H1 (cell line): Measurements from ENCODE around the gene ATG16L2. TPM values are rescaled to one million over a fixed set of nuclear protein-coding genes. Genes with fewer than 3 reads are reported as not detected.

Experiments used
- CTCF ChIA-PET: fragments of 300-600 bp; sonication (Branson Sonifier 250); formaldehyde crosslinking; loops from one replicate; lab custom pipeline; 2021; ENCODE audit not compliant: partially characterized antibody; lab: Charles Lee
- POLR2A ChIA-PET: fragments of 300-600 bp; sonication (Branson Sonifier 250); formaldehyde crosslinking; loops from one replicate; lab custom pipeline; 2021; ENCODE audit warnings: inconsistent platforms; ENCODE audit not compliant: partially characterized antibody; lab: Charles Lee
- DNase-seq, 2 experiments: peaks; one replicate each; pipeline versions ENCODE4 v3.0.0 to v3.0.0-alpha.2; 2010 to 2022; ENCODE audit warnings: low spot score in 2 of 2, low read depth in 1 of 2, mixed read lengths in 1 of 2
- FAIRE-seq: peaks from 2 replicates; lab custom pipeline; 2011; peaks lifted over from hg19 to GRCh38; lab: Jason Lieb, UNC
- H2AFZ ChIP-seq: 2 replicates; pipeline ENCODE4 v1.8.1; 2012; ENCODE audit warnings: low read length, inconsistent platforms
- H2AK5ac ChIP-seq: 2 replicates; pipeline ENCODE4 v1.6.1; 2013; ENCODE audit warnings: low read depth, low read length
- H2BK120ac ChIP-seq: replicated peaks from 2 replicates; pipeline ENCODE3; 2013; ENCODE audit warnings: low read depth, low read length, inconsistent platforms
- H2BK12ac ChIP-seq: 2 replicates; pipeline ENCODE4 v1.6.1; 2013; ENCODE audit warnings: low read depth, low read length
- H2BK15ac ChIP-seq: 2 replicates; pipeline ENCODE4 v1.6.1; 2013; ENCODE audit warnings: low read length
- H2BK20ac ChIP-seq: 2 replicates; pipeline ENCODE4 v1.6.1; 2013; ENCODE audit warnings: low read length
- H2BK5ac ChIP-seq: 2 replicates; pipeline ENCODE4 v1.6.1; 2013; ENCODE audit warnings: low read depth, low read length
- H3K14ac ChIP-seq: 2 replicates; pipeline ENCODE4 v1.6.1; 2013; ENCODE audit warnings: inconsistent platforms; ENCODE audit not compliant: insufficient read length
- H3K18ac ChIP-seq: 2 replicates; pipeline ENCODE4 v1.6.1; 2013; ENCODE audit warnings: low read length; ENCODE audit errors: extremely low read depth
- H3K23ac ChIP-seq: 2 replicates; pipeline ENCODE4 v1.6.1; 2013; ENCODE audit warnings: inconsistent platforms; ENCODE audit not compliant: insufficient read length
- H3K23me2 ChIP-seq: 2 replicates; pipeline ENCODE4 v1.6.1; 2013; ENCODE audit warnings: low read depth, low read length
- H3K27ac ChIP-seq: 2 replicates; pipeline ENCODE4 v1.6.1; 2011; ENCODE audit warnings: low read depth, low read length, inconsistent platforms
- H3K27me3 ChIP-seq, 4 experiments: replicated peaks in 1 of 4; 1 replicate in 1 of 4; 2 replicates in 3 of 4; pipeline versions ENCODE4 v1.6.1 to v1.8.1; 2011 to 2013; ENCODE audit warnings: low read length in 3 of 4, mild to moderate bottlenecking in 3 of 4, inconsistent platforms in 2 of 4, mixed read lengths in 2 of 4, moderate library complexity in 1 of 4; ENCODE audit not compliant: control insufficient read depth in 3 of 4, insufficient read depth in 3 of 4; ENCODE audit errors: extremely low read depth in 1 of 4
- H3K36me3 ChIP-seq, 4 experiments: 2 replicates each; pipeline versions ENCODE4 v1.6.1 to v1.8.1; 2011 to 2013; ENCODE audit warnings: mild to moderate bottlenecking in 4 of 4, low read length in 3 of 4, moderate library complexity in 2 of 4, control low read depth in 1 of 4, inconsistent platforms in 1 of 4; ENCODE audit not compliant: insufficient read depth in 4 of 4, control insufficient read depth in 2 of 4
- H3K4ac ChIP-seq: replicated peaks from 2 replicates; pipeline ENCODE3; 2013; ENCODE audit warnings: low read length, low read depth, mixed read lengths, inconsistent platforms; ENCODE audit not compliant: insufficient read length
- H3K4me1 ChIP-seq, 4 experiments: replicated peaks in 1 of 4; 1 replicate in 1 of 4; 2 replicates in 3 of 4; pipeline versions ENCODE4 v1.6.1 to v1.8.1; 2011 to 2013; ENCODE audit warnings: low read length in 3 of 4, inconsistent platforms in 2 of 4, mixed read lengths in 1 of 4; ENCODE audit not compliant: insufficient read depth in 4 of 4, control insufficient read depth in 3 of 4
- H3K4me2 ChIP-seq, 2 experiments: 2 replicates each; pipeline versions ENCODE4 v1.6.1 to v1.8.1; 2011 to 2013; ENCODE audit warnings: low read depth in 2 of 2, low read length in 2 of 2, control low read depth in 1 of 2, inconsistent platforms in 1 of 2, mild to moderate bottlenecking in 1 of 2; ENCODE audit not compliant: insufficient read depth in 1 of 2
- H3K4me3 ChIP-seq, 4 experiments: fragments of 200-600, 300-600 bp in 1 of 4; sonication (generic), shearing (Covaris generic), sonication (Bioruptor Twin) in 1 of 4; 2 replicates each; pipeline versions ENCODE4 v1.5.1 to v1.8.1; 2011 to 2016; ENCODE audit warnings: low read length in 4 of 4, low read depth in 3 of 4, control low read depth in 2 of 4, inconsistent platforms in 2 of 4, mild to moderate bottlenecking in 2 of 4, mixed read lengths in 1 of 4, moderate library complexity in 1 of 4; ENCODE audit not compliant: insufficient read depth in 2 of 4; ENCODE audit errors: extremely low read depth in 1 of 4
- H3K56ac ChIP-seq: replicated peaks from 2 replicates; pipeline ENCODE3; 2013; ENCODE audit warnings: low read depth, mild to moderate bottlenecking, mixed read lengths, low read length, inconsistent platforms; ENCODE audit not compliant: insufficient read length
- H3K79me1 ChIP-seq: 2 replicates; pipeline ENCODE4 v1.6.1; 2013; ENCODE audit warnings: low read depth, low read length, control low read depth
- H3K79me2 ChIP-seq, 2 experiments: 2 replicates each; pipeline versions ENCODE4 v1.6.1 to v1.8.1; 2012 to 2013; ENCODE audit warnings: low read length in 2 of 2, mild to moderate bottlenecking in 2 of 2, inconsistent platforms in 1 of 2; ENCODE audit not compliant: insufficient read depth in 2 of 2, control insufficient read depth in 1 of 2
- H3K9ac ChIP-seq, 4 experiments: replicated peaks in 1 of 4; 1 replicate in 1 of 4; 2 replicates in 3 of 4; pipeline versions ENCODE4 v1.6.1 to v1.8.1; 2011 to 2013; ENCODE audit warnings: low read depth in 3 of 4, low read length in 3 of 4, control low read depth in 2 of 4, mild to moderate bottlenecking in 2 of 4, moderate library complexity in 2 of 4, inconsistent platforms in 1 of 4; ENCODE audit errors: extremely low read depth in 1 of 4
- H3K9me3 ChIP-seq, 2 experiments: 2 replicates each; pipeline versions ENCODE4 v1.6.1 to v1.8.1; 2012 to 2013; ENCODE audit warnings: mild to moderate bottlenecking in 2 of 2, moderate library complexity in 2 of 2, control low read depth in 1 of 2, inconsistent platforms in 1 of 2, low read depth in 1 of 2, low read length in 1 of 2, mixed read lengths in 1 of 2; ENCODE audit not compliant: insufficient read depth in 2 of 2
- H4K20me1 ChIP-seq, 2 experiments: replicated peaks in 1 of 2; 2 replicates each; pipeline versions ENCODE3 to v1.8.1; 2011 to 2013; ENCODE audit warnings: inconsistent platforms in 2 of 2, low read length in 2 of 2, mild to moderate bottlenecking in 1 of 2; ENCODE audit not compliant: insufficient read depth in 2 of 2, control insufficient read depth in 1 of 2
- H4K5ac ChIP-seq: 2 replicates; pipeline ENCODE4 v1.6.1; 2013; ENCODE audit warnings: low read length, low read depth, mixed read lengths, inconsistent platforms; ENCODE audit not compliant: insufficient read length
- H4K8ac ChIP-seq: 2 replicates; pipeline ENCODE4 v1.8.0; 2013; ENCODE audit warnings: mild to moderate bottlenecking, moderate library complexity, low read length, inconsistent platforms; ENCODE audit not compliant: insufficient read depth; ENCODE audit errors: extremely low read depth
- H4K91ac ChIP-seq: replicated peaks from 2 replicates; pipeline ENCODE3; 2013; ENCODE audit warnings: low read length, mixed read lengths, inconsistent platforms; ENCODE audit not compliant: insufficient read length
- BRCA1 ChIP-seq: IDR thresholded peaks from 2 replicates; pipeline ENCODE4 v1.6.1; 2012; ENCODE audit warnings: low read depth, low read length, improper control_type of control experiment
- CBX8 ChIP-seq: fragments of 300-800, 300-1000 bp; sonication (generic); IDR thresholded peaks from 2 replicates; pipeline ENCODE4 v1.7.1; 2016; ENCODE audit warnings: low read depth, low read length, borderline replicate concordance
- EGR1 ChIP-seq: IDR thresholded peaks from 2 replicates; pipeline ENCODE4 v1.6.1; 2011; ENCODE audit warnings: low read depth, low read length, borderline replicate concordance
- FOSL1 ChIP-seq: IDR thresholded peaks from 2 replicates; pipeline ENCODE4 v1.6.1; 2011; ENCODE audit warnings: mild to moderate bottlenecking, low read depth, low read length, moderate library complexity; ENCODE audit not compliant: insufficient read depth
- HDAC2 ChIP-seq, 2 experiments: fragments of 300-600 bp in 1 of 2; sonication (generic) in 1 of 2; IDR thresholded peaks; 2 replicates each; pipeline ENCODE4 v1.6.1; 2011 to 2012; ENCODE audit warnings: low read depth in 2 of 2, low read length in 2 of 2, mild to moderate bottlenecking in 2 of 2, moderate library complexity in 2 of 2, borderline replicate concordance in 1 of 2, inconsistent platforms in 1 of 2
- MAFK ChIP-seq: IDR thresholded peaks from 2 replicates; pipeline ENCODE4 v1.6.1; 2012; ENCODE audit warnings: low read depth, mild to moderate bottlenecking, improper control_type of control experiment, low read length
- RFX5 ChIP-seq: IDR thresholded peaks from 2 replicates; pipeline ENCODE4 v1.6.1; 2011; ENCODE audit warnings: low read depth, low read length, improper control_type of control experiment, borderline replicate concordance
- RNF2 ChIP-seq: fragments of 200-900, 300-1000 bp; sonication (generic); IDR thresholded peaks from 2 replicates; pipeline ENCODE4 v1.7.1; 2016; ENCODE audit warnings: borderline replicate concordance, low read depth, mild to moderate bottlenecking, antibody characterized with exemption, low read length; ENCODE audit not compliant: poor library complexity, severe bottlenecking; ENCODE audit errors: missing control alignments
- SP2 ChIP-seq: IDR thresholded peaks from 2 replicates; pipeline ENCODE4 v1.6.1; 2012; ENCODE audit warnings: mild to moderate bottlenecking, low read length, inconsistent platforms
- TBP ChIP-seq: IDR thresholded peaks from 2 replicates; pipeline ENCODE4 v1.6.1; 2011; ENCODE audit warnings: low read depth, low read length, improper control_type of control experiment
- WGBS, 2 experiments: shearing (Covaris generic) in 1 of 2; methylation state at CpG; one replicate each; pipeline versions ENCODE4 v1.1.6 to v1.1.7; 2013 to 2015; ENCODE audit warnings: low lambda C conversion rate in 2 of 2, mixed read lengths in 2 of 2, inconsistent platforms in 1 of 2, low coverage in 1 of 2, missing lambda C conversion rate in 1 of 2; ENCODE audit not compliant: insufficient replicate concordance in 2 of 2, insufficient coverage in 1 of 2, insufficient read length in 1 of 2; ENCODE audit errors: extremely low coverage in 1 of 2, missing lambda C conversion rate in 1 of 2; 5-methylcytosine and 5-hydroxymethylcytosine counted together
- polyA plus RNA-seq, 7 experiments: library from polyadenylated mRNA; depleted of rRNA in 3 of 7; stranded (reverse) in 5 of 7; unstranded in 2 of 7; fragments of >200 nt in 5 of 7; fragments of 200-250 nt in 2 of 7; gene quantifications; 1 replicate in 5 of 7; 2 replicates in 1 of 7; 4 replicates in 1 of 7; pipeline versions ENCODE4 v1.2.1 to v1.2.3, GENCODE V29; 2011 to 2013; ENCODE audit warnings: missing spikeins in 2 of 7, mixed read lengths in 2 of 7
- total RNA-seq: library from RNA; stranded (reverse); fragmentation: NEBNext Ultra II Directional; extraction: Animal tissue kit (Norgen Biotek cat#: 25700); gene quantifications from 2 replicates; pipeline ENCODE4 v1.2.1, GENCODE V29; 2021

Gene ATG16L2
- total and polyA plus RNA-seq, 2 of the 8 experiments (the other 6 are each of a cell fraction or from before 2014, with no cell fraction given) = 11.0 to 18.5 TPM

DNA sequence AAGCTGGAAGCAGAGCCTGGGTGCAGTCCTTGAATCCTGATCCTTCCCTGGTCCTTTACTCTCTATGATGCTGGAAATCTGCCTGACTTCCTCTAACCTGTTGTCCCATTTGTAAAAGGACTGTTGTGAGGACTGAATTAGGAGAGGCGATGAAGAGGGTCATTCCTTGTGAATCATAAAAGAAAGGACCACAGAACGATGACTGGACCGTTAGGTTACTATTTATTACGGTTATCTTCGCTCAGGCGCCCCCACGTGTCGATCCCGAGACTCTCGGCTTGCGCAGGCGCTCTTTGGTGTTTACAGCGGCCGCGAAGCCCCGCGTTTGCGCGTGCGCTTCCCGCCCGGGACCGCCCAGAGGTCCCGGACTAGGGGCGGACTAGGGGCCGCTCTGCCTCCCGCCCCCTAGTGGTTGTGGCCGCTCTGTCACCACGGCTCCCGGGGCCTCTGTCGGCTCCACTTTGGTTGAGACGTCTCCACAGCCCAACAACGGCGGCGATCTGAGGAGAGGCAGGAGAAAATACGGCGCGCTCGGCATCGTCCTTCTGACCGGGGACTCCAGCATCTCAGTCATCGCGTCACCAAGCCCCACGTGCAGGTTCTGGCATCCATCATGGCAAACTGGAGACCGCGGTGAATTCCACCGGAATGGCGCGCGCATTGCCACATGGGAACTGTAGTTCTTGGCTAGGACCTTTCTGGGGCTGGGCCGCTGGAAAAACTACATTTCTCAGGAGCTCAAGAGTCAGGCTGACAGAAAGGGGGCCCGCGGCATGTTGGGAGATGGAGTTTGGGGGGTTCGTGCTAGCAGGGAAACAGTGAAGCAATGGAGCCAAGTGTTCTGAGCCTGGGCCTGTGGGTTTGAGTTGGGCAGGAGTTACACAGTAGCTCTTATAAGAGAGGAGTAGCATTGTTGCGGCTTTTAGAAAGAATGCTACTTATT lies 20.5 kb upstream of the ATG16L2 start, which contains the start of gene STARD10:
TSS of gene STARD10 (minus strand) at position 623 of the 943 bp plus-strand sequence. CDS start 12,866 bp downstream, outside the sequence.
- Histone ChIP-seq H3K23ac (no peak within 1 kb of the TSS), H3K23me2 (no peaks in the 10 kb centered on the region), H3K18ac (peak within 1 kb of the TSS; percentile 79), H3K9ac (peak within 1 kb of the TSS; percentile 53 to 76 (median 64)), H2BK15ac (peak within 1 kb of the TSS; percentile 62), H3K4me1 (peaks cover 0 to 13% (median 7%) of the 10 kb centered on the region in 4 experiments; a peak in 4 of 7 replicates), H3K14ac (no peak within 1 kb of the TSS), H2BK120ac (no peak within 1 kb of the TSS), H3K27ac (peak within 1 kb of the TSS; percentile 74; the same call in 1 of the 2 replicates), H2BK20ac (no peak within 1 kb of the TSS), H3K4me3 (peak within 1 kb of the TSS; percentile 46 to 93 (median 88)), H2BK5ac (peak within 1 kb of the TSS; percentile 89; the same call in 1 of the 2 replicates), H3K4me2 (peak within 1 kb of the TSS; percentile 7 to 63), H3K56ac (peak within 1 kb of the TSS; percentile 71), H4K8ac (peak within 1 kb of the TSS; percentile 91; the same call in 1 of the 2 replicates), H2AFZ (peak within 1 kb of the TSS; percentile 98; the same call in 1 of the 2 replicates), H3K79me2 (no peaks in the 10 kb centered on the region), H3K27me3 (no peaks in the 10 kb centered on the region), H4K5ac (peak within 1 kb of the TSS; percentile 88), H2AK5ac (no peak within 1 kb of the TSS), H4K20me1 (no peaks in the 10 kb centered on the region), H3K9me3 (no peaks in the 10 kb centered on the region), H2BK12ac (no peak within 1 kb of the TSS; the same call in 1 of the 2 replicates), H4K91ac (peak within 1 kb of the TSS; percentile 46), H3K36me3 (no peaks in the 10 kb centered on the region), H3K79me1 (no peaks in the 10 kb centered on the region), H3K4ac (no peak within 1 kb of the TSS)
- ChIA-PET POLR2A (interaction anchor here (0.7 to 2.1 kb wide), 10 partner anchors 11 to 69 kb away, joined by 3 to 8 read pairs (median 4); no protein-coding TSS in a partner anchor), CTCF (interaction anchor here (0.5 to 4.8 kb wide), 48 partner anchors 7 to 443 kb away, joined by 3 to 105 read pairs (median 5); partner anchors contain the start of gene ARAP1)
- FAIRE-seq = peak; percentile 73
- WGBS, 2 experiments = 3% methylated on average over 43 of the region's 55 CpGs; no CpG with 5 or more reads in 1 of the 2 experiments
- peak; percentile 83 to 93 for DNase-seq
- TF ChIP-seq CBX8 (no peak), RFX5 (0 out of 2 replicates have a peak, but pooled peaks have one; percentile 27), RNF2 (no peak), TBP (0 out of 2 replicates have a peak, but pooled peaks have one; percentile 35), HDAC2 (IDR thresholded peaks at IDR 0.05; ENCODE audit: borderline replicate concordance in 1 of 2, low read depth in 2 of 2, low read length in 2 of 2) (peak; percentile 78 to 94; a peak in 2 of 4 replicates), EGR1 (no peak), FOSL1 (no peak), MAFK (no peak), BRCA1 (no peak), SP2 (no peak)
